Measurements from ENCODE around the gene PSENEN.

PSENEN gene

GRCh38 chr19:35773020-35773806 lies 27.8 kb downstream of the PSENEN start:
- DNase-seq (ENCODE audit: low read depth in 3 of 3): no peak

- DNase-seq (ENCODE audit: low read depth in 3 of 3): no peak
Measured at GRCh38 chr19:35774274-35775045, 29.0 kb downstream of the PSENEN start.

- DNase-seq (ENCODE audit: low read depth in 3 of 3): no peak
Measured at GRCh38 chr19:35775046-35775297, 29.5 kb downstream of the PSENEN start.

GRCh38 chr19:35775298-35776101 lies 30.0 kb downstream of the PSENEN start, which contains the start of gene ARHGAP33:
Gene ARHGAP33, plus strand, starts transcription at chr19:35775564. Its CDS starts 95 bp downstream, at chr19:35775659.
- peak; percentile 97 to 100 (median 98) for DNase-seq (ENCODE audit: low read depth in 3 of 3)

GRCh38 chr19:35776102-35776788 lies 30.8 kb downstream of the PSENEN start:
- DNase-seq (ENCODE audit: low read depth in 3 of 3): no peak

GRCh38 chr19:35777086-35777841 lies 31.8 kb downstream of the PSENEN start:
- DNase-seq (ENCODE audit: low read depth in 3 of 3): no peak

- DNase-seq (ENCODE audit: low read depth in 3 of 3): no peak
Measured at GRCh38 chr19:35777961-35778360, 32.5 kb downstream of the PSENEN start.

- DNase-seq (ENCODE audit: low read depth in 3 of 3): no peak
Measured at GRCh38 chr19:35779033-35779432, 33.6 kb downstream of the PSENEN start.

GRCh38 chr19:35780058-35780457 lies 34.6 kb downstream of the PSENEN start:
- DNase-seq (ENCODE audit: low read depth in 3 of 3): no peak

- no peak for DNase-seq (ENCODE audit: low read depth in 3 of 3)
Measured at GRCh38 chr19:35780717-35781116, 35.3 kb downstream of the PSENEN start.

- DNase-seq (ENCODE audit: low read depth in 3 of 3): no peak
Measured at GRCh38 chr19:35781650-35782049, 36.2 kb downstream of the PSENEN start.

- DNase-seq (ENCODE audit: low read depth in 3 of 3): no peak
Measured at GRCh38 chr19:35782589-35782988, 37.1 kb downstream of the PSENEN start.

- DNase-seq (ENCODE audit: low read depth in 3 of 3): no peak
Measured at GRCh38 chr19:35783469-35784434, 38.3 kb downstream of the PSENEN start.

- DNase-seq (ENCODE audit: low read depth in 3 of 3): no peak
Measured at GRCh38 chr19:35784503-35785338, 39.3 kb downstream of the PSENEN start.

- DNase-seq (ENCODE audit: low read depth in 3 of 3): no peak
Measured at GRCh38 chr19:35785339-35785627, 39.8 kb downstream of the PSENEN start.

- no peak for DNase-seq (ENCODE audit: low read depth in 3 of 3)
Measured at GRCh38 chr19:35786299-35787160, 41.1 kb downstream of the PSENEN start.

- no peak for DNase-seq (ENCODE audit: low read depth in 3 of 3)
Measured at GRCh38 chr19:35787227-35787799, 41.9 kb downstream of the PSENEN start.

All from stimulated activated CD4-positive, alpha-beta T cell treated with anti-CD3 and anti-CD28 coated beads, TNF-alpha, amount 100 ng/mL, for 24 hours (primary cell).